Smooth muscle cell of the pulmonary artery (primary cell): ENCODE data around the gene MGAT4A. TPM values are rescaled to one million over a fixed set of nuclear protein-coding genes. Genes with fewer than 3 reads are reported as not detected.

ENCODE experiments used
- total RNA-seq: library from RNA; depleted of rRNA; stranded (reverse); fragments of >200 nt; gene quantifications from 2 replicates; pipeline ENCODE4 v1.2.3, GENCODE V29; 2014

MGAT4A gene
- 0.33 and 0.86 TPM in 2 replicates for total RNA-seq

DNA sequence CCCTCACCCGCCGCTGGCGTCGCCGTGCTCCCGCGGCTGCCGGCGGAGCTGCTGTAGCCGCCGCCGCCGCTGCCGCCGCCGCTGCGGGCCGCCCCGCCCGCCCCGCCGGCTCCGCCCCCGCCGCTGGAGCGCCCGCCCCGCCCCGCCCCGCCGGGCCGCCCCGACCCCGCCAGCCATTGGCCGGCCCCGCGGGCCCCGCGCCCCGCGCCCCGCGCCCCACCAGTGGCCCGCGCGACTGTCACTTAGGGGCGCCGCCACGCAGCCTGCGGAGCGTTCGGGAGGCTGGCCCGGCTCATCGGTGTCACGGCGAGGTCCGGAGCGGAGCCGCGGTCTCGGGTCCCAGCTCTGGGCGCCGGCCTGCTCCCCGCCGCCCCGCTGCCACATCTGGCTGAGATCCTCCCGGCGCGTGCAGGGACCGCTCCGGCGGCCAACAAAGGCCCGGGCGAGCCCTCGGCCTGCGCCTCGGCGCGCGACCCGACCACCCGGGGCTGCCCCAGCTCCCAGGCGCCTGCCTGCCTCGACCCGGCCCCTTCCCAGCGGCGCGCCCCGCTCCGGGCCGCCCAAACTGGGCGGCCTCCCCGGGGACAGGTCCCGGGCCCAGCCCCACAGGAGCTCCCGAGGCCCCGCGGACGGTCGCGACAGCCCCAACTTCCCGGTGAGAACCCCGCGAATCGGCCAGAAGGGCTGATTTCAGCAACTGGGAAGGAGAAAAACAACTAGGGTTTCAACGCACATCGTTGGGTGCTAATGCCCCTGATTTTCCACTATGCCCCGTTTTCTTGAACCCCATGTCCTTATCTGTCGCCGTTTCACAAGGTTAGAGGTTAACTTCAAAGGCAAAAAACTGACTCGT is at the start of gene MGAT4A:
TSS of gene MGAT4A (minus strand) at position 92 of the 853 bp plus-strand sequence. CDS start 4,800 bp downstream, outside the sequence.

DNA sequence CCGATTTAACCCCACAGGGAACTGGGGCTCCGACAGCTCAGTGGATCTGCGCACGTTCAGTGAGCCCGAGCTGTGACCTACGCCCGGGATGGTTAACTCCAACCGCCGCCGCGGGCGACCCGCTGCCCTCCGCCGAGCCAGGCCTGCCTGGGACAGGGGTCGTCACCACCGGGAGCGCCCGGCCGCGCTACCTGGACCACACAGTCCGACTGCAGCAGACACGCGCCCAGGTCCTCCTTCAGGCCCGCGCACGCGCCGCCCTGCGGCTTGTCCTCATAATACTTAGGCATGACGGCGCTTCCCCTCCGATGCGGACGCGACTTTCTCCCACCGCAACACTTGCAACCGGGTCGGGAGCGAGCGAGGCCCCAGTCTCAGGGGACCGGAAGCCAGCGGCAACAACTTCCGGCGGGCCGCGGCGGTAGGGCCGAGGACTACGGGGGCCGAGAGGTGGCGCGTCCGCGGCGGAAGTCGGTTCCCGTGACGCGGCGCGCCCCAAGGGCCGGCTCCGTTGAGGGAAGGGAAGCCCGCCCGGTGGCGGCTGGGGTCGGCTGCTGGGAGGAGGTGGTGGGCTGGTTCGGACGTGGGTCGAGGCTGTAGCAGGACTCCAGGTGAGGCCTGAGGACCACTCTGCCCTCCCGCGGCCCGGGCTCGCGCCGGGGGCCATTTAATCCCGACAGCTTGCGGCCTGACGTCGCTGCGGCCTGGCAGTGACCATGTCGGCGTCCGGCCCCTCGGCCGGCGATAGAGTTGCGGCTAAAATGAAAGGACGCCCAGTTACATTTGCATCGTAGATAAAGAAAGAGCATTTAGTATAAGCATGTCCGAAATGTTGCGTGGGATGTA is 122.6 kb downstream of the MGAT4A start, which contains the start of the genes COA5 and UNC50:
TSS of gene COA5 (minus strand) at position 397 of the 846 bp plus-strand sequence. CDS start at position 290, 107 bp downstream.
TSS of gene UNC50 (plus strand) at position 474 of the 846 bp plus-strand sequence. CDS start 1,171 bp downstream, outside the sequence.

Other genes with a start within 250 kb of the MGAT4A start
- 18.5 and 24.5 TPM in 2 replicates for gene COA5, start 122.6 kb downstream of the MGAT4A start, total RNA-seq
- 41.2 and 53.6 TPM in 2 replicates for gene UNC50, start 122.5 kb downstream of the MGAT4A start, total RNA-seq
- gene CRACDL, start 205.1 kb upstream of the MGAT4A start, total RNA-seq, result 0.03 TPM in 1 of 2 replicates, not detected in the other